ENCODE results near the gene HBS1L.

GRCh38 chr6:135102191-135102590 is 47.6 kb upstream of the HBS1L start:
- TF ChIP-seq, protein P1, sequence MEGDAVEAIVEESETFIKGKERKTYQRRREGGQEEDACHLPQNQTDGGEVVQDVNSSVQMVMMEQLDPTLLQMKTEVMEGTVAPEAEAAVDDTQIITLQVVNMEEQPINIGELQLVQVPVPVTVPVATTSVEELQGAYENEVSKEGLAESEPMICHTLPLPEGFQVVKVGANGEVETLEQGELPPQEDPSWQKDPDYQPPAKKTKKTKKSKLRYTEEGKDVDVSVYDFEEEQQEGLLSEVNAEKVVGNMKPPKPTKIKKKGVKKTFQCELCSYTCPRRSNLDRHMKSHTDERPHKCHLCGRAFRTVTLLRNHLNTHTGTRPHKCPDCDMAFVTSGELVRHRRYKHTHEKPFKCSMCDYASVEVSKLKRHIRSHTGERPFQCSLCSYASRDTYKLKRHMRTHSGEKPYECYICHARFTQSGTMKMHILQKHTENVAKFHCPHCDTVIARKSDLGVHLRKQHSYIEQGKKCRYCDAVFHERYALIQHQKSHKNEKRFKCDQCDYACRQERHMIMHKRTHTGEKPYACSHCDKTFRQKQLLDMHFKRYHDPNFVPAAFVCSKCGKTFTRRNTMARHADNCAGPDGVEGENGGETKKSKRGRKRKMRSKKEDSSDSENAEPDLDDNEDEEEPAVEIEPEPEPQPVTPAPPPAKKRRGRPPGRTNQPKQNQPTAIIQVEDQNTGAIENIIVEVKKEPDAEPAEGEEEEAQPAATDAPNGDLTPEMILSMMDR (IDR thresholded peaks at IDR 0.05 in 2 of 3, conservative IDR thresholded peaks at IDR 0.05 in 1 of 3; ENCODE audit: borderline replicate concordance in 1 of 3, insufficient read depth in 1 of 3, low read depth in 2 of 3, low read length in 2 of 3): no peak
- TF ChIP-seq SP1 (IDR thresholded peaks at IDR 0.05; ENCODE audit: low read depth) (no peak), POLR2A (IDR thresholded peaks at IDR 0.05; ENCODE audit: borderline replicate concordance, extremely low read depth, insufficient read depth, insufficient read length) (no peak), POLR2AphosphoS5 (IDR thresholded peaks at IDR 0.05; ENCODE audit: low read depth, low read length) (no peak), CEBPB (IDR thresholded peaks at IDR 0.05; ENCODE audit: low read depth) (no peak), EZH2 (IDR thresholded peaks at IDR 0.05) (no peak), FOSL1 (IDR thresholded peaks at IDR 0.05; ENCODE audit: low read depth) (no peak)
- TF ChIP-seq, protein P2, sequence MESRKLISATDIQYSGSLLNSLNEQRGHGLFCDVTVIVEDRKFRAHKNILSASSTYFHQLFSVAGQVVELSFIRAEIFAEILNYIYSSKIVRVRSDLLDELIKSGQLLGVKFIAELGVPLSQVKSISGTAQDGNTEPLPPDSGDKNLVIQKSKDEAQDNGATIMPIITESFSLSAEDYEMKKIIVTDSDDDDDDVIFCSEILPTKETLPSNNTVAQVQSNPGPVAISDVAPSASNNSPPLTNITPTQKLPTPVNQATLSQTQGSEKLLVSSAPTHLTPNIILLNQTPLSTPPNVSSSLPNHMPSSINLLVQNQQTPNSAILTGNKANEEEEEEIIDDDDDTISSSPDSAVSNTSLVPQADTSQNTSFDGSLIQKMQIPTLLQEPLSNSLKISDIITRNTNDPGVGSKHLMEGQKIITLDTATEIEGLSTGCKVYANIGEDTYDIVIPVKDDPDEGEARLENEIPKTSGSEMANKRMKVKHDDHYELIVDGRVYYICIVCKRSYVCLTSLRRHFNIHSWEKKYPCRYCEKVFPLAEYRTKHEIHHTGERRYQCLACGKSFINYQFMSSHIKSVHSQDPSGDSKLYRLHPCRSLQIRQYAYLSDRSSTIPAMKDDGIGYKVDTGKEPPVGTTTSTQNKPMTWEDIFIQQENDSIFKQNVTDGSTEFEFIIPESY (IDR thresholded peaks at IDR 0.05; ENCODE audit: extremely low read depth, insufficient replicate concordance, low read length): no peak
- TF ChIP-seq, protein P3, sequence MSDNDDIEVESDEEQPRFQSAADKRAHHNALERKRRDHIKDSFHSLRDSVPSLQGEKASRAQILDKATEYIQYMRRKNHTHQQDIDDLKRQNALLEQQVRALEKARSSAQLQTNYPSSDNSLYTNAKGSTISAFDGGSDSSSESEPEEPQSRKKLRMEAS (IDR thresholded peaks at IDR 0.05): no peak
